ENCODE measurements around the gene FAM240A.

FAM240A gene

GRCh38 chr3:46593979-46594378 is 18.3 kb upstream of the FAM240A start:
- TF ChIP-seq CTCF (IDR thresholded peaks at IDR 0.05; ENCODE audit: insufficient read depth, missing control alignments): no peak
- DNase-seq (ENCODE audit: insufficient read length, low spot score) (no peak), FAIRE-seq (no peak)

- DNase-seq (ENCODE audit: insufficient read length, low spot score) (no peak), FAIRE-seq (no peak)
- no peak for TF ChIP-seq CTCF (IDR thresholded peaks at IDR 0.05; ENCODE audit: insufficient read depth, missing control alignments)
Observed at GRCh38 chr3:46594723-46595122, 17.6 kb upstream of the FAM240A start.

GRCh38 chr3:46595819-46596314 is 16.5 kb upstream of the FAM240A start:
- DNase-seq (ENCODE audit: insufficient read length, low spot score) (no peak), FAIRE-seq (no peak)
- no peak for TF ChIP-seq CTCF (IDR thresholded peaks at IDR 0.05; ENCODE audit: insufficient read depth, missing control alignments)

- FAIRE-seq: no peak
- no peak for DNase-seq (ENCODE audit: insufficient read length, low spot score)
- TF ChIP-seq CTCF (IDR thresholded peaks at IDR 0.05; ENCODE audit: insufficient read depth, missing control alignments): no peak
Observed at GRCh38 chr3:46599590-46599989, 12.7 kb upstream of the FAM240A start.

GRCh38 chr3:46603446-46604046 is 8.8 kb upstream of the FAM240A start:
- DNase-seq (ENCODE audit: insufficient read length, low spot score) (no peak), FAIRE-seq (no peak)
- TF ChIP-seq CTCF (IDR thresholded peaks at IDR 0.05; ENCODE audit: insufficient read depth, missing control alignments): no peak

GRCh38 chr3:46604127-46604526 is 8.2 kb upstream of the FAM240A start:
- DNase-seq (ENCODE audit: insufficient read length, low spot score) (no peak), FAIRE-seq (no peak)
- TF ChIP-seq CTCF (IDR thresholded peaks at IDR 0.05; ENCODE audit: insufficient read depth, missing control alignments): no peak

- FAIRE-seq: no peak
- TF ChIP-seq CTCF (IDR thresholded peaks at IDR 0.05; ENCODE audit: insufficient read depth, missing control alignments): no peak
- DNase-seq (ENCODE audit: insufficient read length, low spot score): no peak
Observed at GRCh38 chr3:46607603-46608028, 4.7 kb upstream of the FAM240A start.

Measured in D721Med (cell line).